ENCODE results near the gene OSBPL5.

OSBPL5 gene

DNA sequence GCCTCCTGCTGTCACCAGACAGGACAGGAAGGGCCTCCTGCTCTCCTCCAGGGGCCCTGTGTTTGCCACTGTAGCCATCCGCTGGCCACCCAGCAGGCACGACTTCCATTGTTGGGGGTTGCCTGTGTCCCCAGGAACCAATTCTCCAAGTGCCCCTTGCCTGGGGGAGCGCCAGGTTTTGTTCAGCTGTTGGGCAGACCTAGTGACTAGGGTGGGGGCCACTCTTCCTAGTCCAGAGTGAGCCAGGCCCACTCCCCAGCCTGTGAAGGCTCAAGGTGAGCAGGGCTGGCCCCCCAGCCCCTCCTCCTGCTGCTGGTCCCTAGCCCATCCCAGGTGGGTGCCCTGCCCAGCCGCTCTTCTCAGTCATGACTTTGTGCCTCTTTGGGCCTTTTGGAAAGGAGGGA is 30.9 kb downstream of the OSBPL5 start:
- Histone ChIP-seq H3K9ac (ENCODE audit: low read length in 5 of 5) (no peak overlapping the region), H3K9me3 (ENCODE audit: control insufficient read depth in 5 of 5, low read length in 5 of 5) (no peaks in the 10 kb centered on the region), H3K27me3 (ENCODE audit: control insufficient read depth in 5 of 5, insufficient read depth in 4 of 5, low read length in 5 of 5) (no peaks in the 10 kb centered on the region), H3K4me3 (ENCODE audit: low read depth in 1 of 5, low read length in 5 of 5) (no peak overlapping the region), H3K4me1 (ENCODE audit: control insufficient read depth in 5 of 5, insufficient read depth in 5 of 5, low read length in 5 of 5) (peaks cover 0 to 33% (median 13%) of the 10 kb centered on the region in 5 donors), H3K36me3 (ENCODE audit: control insufficient read depth in 5 of 5, insufficient read depth in 5 of 5, low read length in 5 of 5) (peaks cover 0 to 4% (median 0%) of the 10 kb centered on the region in 5 donors), H3K27ac (ENCODE audit: low read depth, low read length) (no peak overlapping the region)

DNA sequence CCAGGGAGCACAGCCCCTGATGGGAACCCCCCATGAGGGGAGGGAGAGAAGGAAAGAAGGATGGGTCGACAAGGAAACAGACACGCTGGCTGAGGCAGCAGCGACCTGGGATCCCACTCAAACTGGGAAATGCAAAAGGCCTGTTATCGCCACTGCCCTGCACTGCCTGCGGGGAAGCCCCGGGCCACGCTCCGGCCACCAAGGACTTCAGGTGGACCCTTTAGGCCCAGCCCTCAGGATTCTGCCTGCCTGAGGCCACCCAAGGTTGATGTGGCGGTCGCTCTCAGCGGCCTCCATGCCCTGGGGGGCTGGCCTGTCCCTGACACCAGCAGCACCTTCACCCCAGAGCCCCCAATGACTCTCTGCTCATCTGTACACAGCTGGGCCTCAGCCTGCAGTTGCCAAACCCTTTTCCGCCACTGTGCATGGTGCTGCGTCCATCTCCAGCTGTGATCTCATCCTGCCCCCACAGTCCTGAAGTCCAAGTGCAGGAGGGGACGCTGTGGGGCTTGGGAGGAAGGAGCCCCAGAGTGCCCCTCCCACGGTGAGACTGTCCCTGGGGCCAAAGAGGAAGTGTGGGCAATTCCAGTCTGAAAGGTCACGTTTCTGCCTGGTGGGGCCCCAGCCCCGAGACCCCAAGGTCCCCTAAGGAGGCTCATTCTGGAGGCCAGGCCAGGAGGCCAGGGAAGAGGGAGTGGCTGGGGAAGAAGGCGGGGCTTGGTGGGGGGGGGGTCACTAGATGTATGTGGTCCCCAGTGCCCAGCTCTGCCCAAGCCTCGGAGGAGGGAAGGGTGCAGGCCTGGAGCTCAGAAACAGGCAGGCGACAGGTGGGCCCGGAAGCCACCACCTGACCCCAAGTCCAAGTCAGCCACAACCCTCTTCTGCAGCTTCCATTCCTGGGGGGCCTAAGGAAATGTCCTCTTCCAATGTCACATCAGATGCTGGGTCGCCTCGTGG is 31.6 kb downstream of the OSBPL5 start:
- Histone ChIP-seq H3K4me3 (ENCODE audit: low read depth in 1 of 5, low read length in 5 of 5) (no peak overlapping the region), H3K27ac (ENCODE audit: low read depth, low read length) (no peak overlapping the region), H3K36me3 (ENCODE audit: control insufficient read depth in 5 of 5, insufficient read depth in 5 of 5, low read length in 5 of 5) (peaks cover 0 to 5% (median under 1%) of the 10 kb centered on the region in 5 donors), H3K9me3 (ENCODE audit: control insufficient read depth in 5 of 5, low read length in 5 of 5) (no peaks in the 10 kb centered on the region), H3K27me3 (ENCODE audit: control insufficient read depth in 5 of 5, insufficient read depth in 4 of 5, low read length in 5 of 5) (no peaks in the 10 kb centered on the region), H3K4me1 (ENCODE audit: control insufficient read depth in 5 of 5, insufficient read depth in 5 of 5, low read length in 5 of 5) (peaks cover 0 to 26% (median 6%) of the 10 kb centered on the region in 5 donors), H3K9ac (ENCODE audit: low read length in 5 of 5) (no peak overlapping the region)

DNA sequence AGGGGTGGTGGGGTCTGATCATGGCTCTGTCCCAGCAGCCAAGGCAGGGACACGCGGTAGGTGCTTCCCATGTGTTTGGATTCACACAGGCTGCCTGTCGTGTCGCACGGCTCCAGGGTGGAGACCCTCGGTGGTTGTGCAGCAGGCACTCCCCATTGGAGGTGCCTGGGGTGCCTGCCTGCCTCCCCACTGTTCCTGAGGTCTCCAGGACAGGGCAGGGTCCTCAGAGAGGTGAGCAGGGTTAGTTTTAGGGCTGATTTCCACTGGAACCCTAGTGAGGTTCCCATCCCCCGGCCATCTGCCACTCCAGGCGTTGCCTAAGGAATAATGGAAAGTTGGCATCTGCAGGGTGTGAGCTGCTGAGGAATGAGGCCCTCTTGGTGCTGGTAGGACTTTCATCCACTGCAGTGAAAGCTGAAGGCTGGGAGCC is 32.3 kb downstream of the OSBPL5 start:
- Histone ChIP-seq H3K27ac (ENCODE audit: low read depth, low read length) (no peak overlapping the region), H3K4me1 (ENCODE audit: control insufficient read depth in 5 of 5, insufficient read depth in 5 of 5, low read length in 5 of 5) (peaks cover 0 to 21% (median 4%) of the 10 kb centered on the region in 5 donors), H3K4me3 (ENCODE audit: low read depth in 1 of 5, low read length in 5 of 5) (no peak overlapping the region), H3K9me3 (ENCODE audit: control insufficient read depth in 5 of 5, low read length in 5 of 5) (no peaks in the 10 kb centered on the region), H3K36me3 (ENCODE audit: control insufficient read depth in 5 of 5, insufficient read depth in 5 of 5, low read length in 5 of 5) (peaks cover 0 to 12% (median 4%) of the 10 kb centered on the region in 5 donors), H3K27me3 (ENCODE audit: control insufficient read depth in 5 of 5, insufficient read depth in 4 of 5, low read length in 5 of 5) (no peaks in the 10 kb centered on the region), H3K9ac (ENCODE audit: low read length in 5 of 5) (no peak overlapping the region)

DNA sequence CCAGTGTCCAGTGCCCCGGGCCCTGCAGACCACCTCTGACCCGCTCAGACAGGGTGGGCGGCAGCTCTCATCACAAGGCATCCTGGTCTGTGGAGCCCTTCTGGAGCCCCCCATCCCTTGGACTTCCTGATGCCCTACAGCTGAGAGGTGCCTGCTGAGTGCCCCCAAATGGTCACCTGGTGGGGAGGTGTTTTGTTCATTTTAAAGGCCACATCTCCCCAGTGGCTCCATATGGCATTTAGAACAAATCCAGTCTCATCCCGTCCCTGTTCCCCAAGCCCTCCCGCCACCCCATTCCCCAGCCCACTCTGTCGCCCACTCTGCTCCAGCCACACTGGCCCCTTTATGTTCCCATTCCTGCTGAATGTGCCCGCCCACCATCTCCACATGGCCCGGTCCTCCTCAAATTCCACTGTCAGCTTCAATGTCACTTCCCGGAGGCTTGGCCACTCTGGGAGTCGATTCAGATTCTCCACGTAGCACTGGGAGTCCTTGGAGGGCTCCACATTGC is 32.8 kb downstream of the OSBPL5 start:
- H3K4me1 ChIP-seq (ENCODE audit: control insufficient read depth in 5 of 5, insufficient read depth in 5 of 5, low read length in 5 of 5) = peaks cover 0 to 25% (median 4%) of the 10 kb centered on the region in 5 donors

DNA sequence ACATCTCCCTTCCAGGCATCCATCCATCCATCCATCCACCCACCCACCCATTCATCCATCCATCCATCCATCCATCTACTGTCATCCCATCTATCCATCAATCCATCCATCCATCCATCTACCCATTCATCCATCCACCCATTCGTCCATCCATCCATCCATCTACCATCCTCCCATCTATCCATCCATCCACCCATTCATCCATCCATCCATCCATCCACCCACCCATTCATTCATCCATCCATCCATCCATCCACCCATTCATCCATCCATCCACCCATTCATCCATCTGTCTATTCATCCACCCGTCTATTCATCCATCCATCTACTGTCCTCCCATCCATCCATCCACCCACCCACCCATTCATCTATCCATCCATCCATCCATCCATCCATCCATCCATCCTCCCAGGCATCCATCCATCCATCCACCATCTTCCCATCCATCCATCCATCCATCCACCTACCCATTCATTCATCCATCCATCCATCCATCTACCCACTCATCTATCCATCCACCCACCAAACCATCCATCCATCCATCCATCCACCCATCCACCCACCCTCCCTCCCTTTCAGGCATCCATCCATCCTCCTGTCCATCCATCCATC is 33.7 kb downstream of the OSBPL5 start:
- peaks cover 2 to 34% (median 4%) of the 10 kb centered on the region in 5 donors for H3K4me1 ChIP-seq (ENCODE audit: control insufficient read depth in 5 of 5, insufficient read depth in 5 of 5, low read length in 5 of 5)

More for the DNA sequence above, 32.8 kb downstream of the OSBPL5 start:
- Histone ChIP-seq H3K4me3 (ENCODE audit: low read depth in 1 of 5, low read length in 5 of 5) (no peak overlapping the region), H3K27me3 (ENCODE audit: control insufficient read depth in 5 of 5, insufficient read depth in 4 of 5, low read length in 5 of 5) (no peaks in the 10 kb centered on the region), H3K9me3 (ENCODE audit: control insufficient read depth in 5 of 5, low read length in 5 of 5) (no peaks in the 10 kb centered on the region), H3K9ac (ENCODE audit: low read length in 5 of 5) (no peak overlapping the region), H3K36me3 (ENCODE audit: control insufficient read depth in 5 of 5, insufficient read depth in 5 of 5, low read length in 5 of 5) (peaks cover 0 to 12% (median 9%) of the 10 kb centered on the region in 5 donors), H3K27ac (ENCODE audit: low read depth, low read length) (no peak overlapping the region)

DNA sequence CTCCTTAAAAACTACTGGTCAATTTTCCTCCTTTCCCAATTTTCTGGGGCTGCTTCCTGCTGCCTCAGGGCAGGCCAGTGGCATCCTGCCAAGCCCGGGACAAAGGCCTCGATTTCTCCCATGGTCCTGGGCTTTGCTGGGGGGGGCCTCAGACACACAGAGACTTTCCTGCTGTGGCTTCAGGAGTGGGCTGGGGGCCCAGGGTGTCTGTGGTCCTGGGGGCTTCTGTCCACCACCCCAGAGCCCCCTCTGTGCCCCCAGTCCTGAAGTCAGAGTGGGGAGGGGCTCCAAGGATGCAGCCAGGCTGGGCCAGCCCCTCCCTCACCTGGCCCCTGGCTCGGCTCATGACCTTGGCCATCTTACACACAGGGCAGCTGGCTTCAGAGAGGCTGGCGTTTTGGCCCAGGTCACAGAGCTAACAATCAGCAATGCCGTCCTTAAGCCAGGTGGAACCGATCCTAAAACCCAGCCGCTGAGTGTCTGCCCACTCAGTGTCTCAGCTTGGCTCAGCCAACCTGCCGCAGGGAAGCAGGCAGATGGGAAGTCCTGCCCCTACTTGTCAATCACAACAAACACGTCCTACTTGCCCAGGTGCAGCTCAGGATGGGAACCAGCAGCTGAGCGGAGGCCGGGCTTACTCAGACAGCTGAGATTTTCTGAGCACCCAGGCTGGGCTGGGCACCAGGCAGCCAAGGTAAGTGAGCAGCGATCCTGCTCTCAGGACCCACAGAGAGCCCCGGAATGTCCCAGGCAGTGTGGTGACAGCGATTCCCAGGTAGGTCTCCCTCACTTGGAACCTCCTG is 34.6 kb downstream of the OSBPL5 start:
- peaks cover 2 to 32% (median 3%) of the 10 kb centered on the region in 5 donors for H3K4me1 ChIP-seq (ENCODE audit: control insufficient read depth in 5 of 5, insufficient read depth in 5 of 5, low read length in 5 of 5)
- H3K36me3 ChIP-seq (ENCODE audit: control insufficient read depth in 5 of 5, insufficient read depth in 5 of 5, low read length in 5 of 5) = peaks cover 0 to 23% (median 16%) of the 10 kb centered on the region in 5 donors
- H3K27ac ChIP-seq (ENCODE audit: low read depth, low read length) = no peak overlapping the region
- H3K27me3 ChIP-seq (ENCODE audit: control insufficient read depth in 5 of 5, insufficient read depth in 4 of 5, low read length in 5 of 5) = no peaks in the 10 kb centered on the region
- H3K9me3 ChIP-seq (ENCODE audit: control insufficient read depth in 5 of 5, low read length in 5 of 5) = no peaks in the 10 kb centered on the region
- no peak overlapping the region for H3K9ac ChIP-seq (ENCODE audit: low read length in 5 of 5)
- no peak overlapping the region for H3K4me3 ChIP-seq (ENCODE audit: low read depth in 1 of 5, low read length in 5 of 5)

More for the DNA sequence above, 33.7 kb downstream of the OSBPL5 start:
- no peaks in the 10 kb centered on the region for H3K9me3 ChIP-seq (ENCODE audit: control insufficient read depth in 5 of 5, low read length in 5 of 5)
- peaks cover 0 to 17% (median 10%) of the 10 kb centered on the region in 5 donors for H3K36me3 ChIP-seq (ENCODE audit: control insufficient read depth in 5 of 5, insufficient read depth in 5 of 5, low read length in 5 of 5)
- H3K27me3 ChIP-seq (ENCODE audit: control insufficient read depth in 5 of 5, insufficient read depth in 4 of 5, low read length in 5 of 5) = no peaks in the 10 kb centered on the region
- no peak overlapping the region for H3K9ac ChIP-seq (ENCODE audit: low read length in 5 of 5)
- H3K27ac ChIP-seq (ENCODE audit: low read depth, low read length) = no peak overlapping the region
- no peak overlapping the region for H3K4me3 ChIP-seq (ENCODE audit: low read depth in 1 of 5, low read length in 5 of 5)

DNA sequence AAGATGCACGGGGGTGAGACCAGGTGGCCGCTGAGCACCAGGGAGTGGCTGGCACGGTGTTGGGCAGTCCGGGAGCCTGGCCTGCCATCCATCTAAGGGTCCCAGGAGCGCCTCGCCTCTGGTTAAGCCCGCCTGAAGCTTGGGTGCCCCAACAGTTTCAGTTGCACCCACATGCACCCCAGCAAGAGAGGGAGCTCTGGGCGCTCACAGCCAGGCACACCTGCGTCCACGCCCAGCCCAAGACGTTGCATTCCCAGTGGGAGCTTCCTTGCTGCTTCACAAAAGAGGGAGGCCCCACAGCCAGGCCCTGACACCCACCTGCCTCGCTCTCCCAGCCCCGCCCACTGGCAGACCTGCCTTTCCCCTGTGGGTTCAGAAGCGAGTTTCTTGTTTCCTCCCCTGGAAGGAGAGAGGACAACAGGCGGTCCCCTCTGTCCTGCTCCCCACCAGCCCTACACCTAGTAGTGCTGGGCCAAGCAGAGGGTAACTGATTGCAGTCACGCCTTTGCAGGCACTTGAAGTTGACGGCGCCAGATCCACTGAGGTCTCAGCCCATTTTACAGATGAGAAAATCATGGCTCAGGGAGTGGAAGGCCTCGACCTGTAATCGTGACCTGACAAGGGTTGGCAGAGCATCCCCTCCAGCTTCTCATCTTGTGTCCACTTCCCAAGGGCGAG is 35.4 kb downstream of the OSBPL5 start:
- H3K27me3 ChIP-seq (ENCODE audit: control insufficient read depth in 5 of 5, insufficient read depth in 4 of 5, low read length in 5 of 5) = no peaks in the 10 kb centered on the region
- no peak overlapping the region for H3K27ac ChIP-seq (ENCODE audit: low read depth, low read length)
- no peaks in the 10 kb centered on the region for H3K9me3 ChIP-seq (ENCODE audit: control insufficient read depth in 5 of 5, low read length in 5 of 5)
- peaks cover 0 to 24% (median 16%) of the 10 kb centered on the region in 5 donors for H3K36me3 ChIP-seq (ENCODE audit: control insufficient read depth in 5 of 5, insufficient read depth in 5 of 5, low read length in 5 of 5)
- H3K4me1 ChIP-seq (ENCODE audit: control insufficient read depth in 5 of 5, insufficient read depth in 5 of 5, low read length in 5 of 5) = peaks cover 3 to 31% (median 4%) of the 10 kb centered on the region in 5 donors
- no peak overlapping the region for H3K9ac ChIP-seq (ENCODE audit: low read length in 5 of 5)
- H3K4me3 ChIP-seq (ENCODE audit: low read depth in 1 of 5, low read length in 5 of 5) = no peak overlapping the region

DNA sequence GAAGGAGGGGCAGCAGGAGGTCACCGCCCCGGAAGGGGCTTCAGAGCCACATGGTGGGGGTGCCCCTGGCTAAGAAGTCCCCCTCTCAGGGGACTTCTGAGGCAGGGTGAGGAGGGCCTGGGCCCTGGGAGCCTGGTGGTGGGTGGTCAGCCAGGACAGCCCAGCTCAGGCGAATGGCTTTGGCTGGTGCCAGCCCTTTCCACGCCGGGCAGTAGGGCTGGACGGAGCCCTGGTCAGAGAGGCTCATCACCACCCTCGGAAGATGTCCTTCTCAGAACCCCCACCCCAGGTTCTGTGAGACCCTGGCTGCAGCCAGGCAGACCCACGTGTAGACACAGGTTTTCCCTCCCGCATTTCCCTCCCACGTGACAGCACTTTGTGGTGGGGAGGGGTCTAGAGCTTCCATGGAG is 35.9 kb downstream of the OSBPL5 start:
- no peak overlapping the region for H3K27ac ChIP-seq (ENCODE audit: low read depth, low read length)
- peaks cover 0 to 29% (median 18%) of the 10 kb centered on the region in 5 donors for H3K36me3 ChIP-seq (ENCODE audit: control insufficient read depth in 5 of 5, insufficient read depth in 5 of 5, low read length in 5 of 5)
- H3K4me1 ChIP-seq (ENCODE audit: control insufficient read depth in 5 of 5, insufficient read depth in 5 of 5, low read length in 5 of 5) = peaks cover 8 to 36% (median 9%) of the 10 kb centered on the region in 5 donors
- no peak overlapping the region for H3K4me3 ChIP-seq (ENCODE audit: low read depth in 1 of 5, low read length in 5 of 5)
- no peaks in the 10 kb centered on the region for H3K9me3 ChIP-seq (ENCODE audit: control insufficient read depth in 5 of 5, low read length in 5 of 5)
- no peak overlapping the region for H3K9ac ChIP-seq (ENCODE audit: low read length in 5 of 5)
- H3K27me3 ChIP-seq (ENCODE audit: control insufficient read depth in 5 of 5, insufficient read depth in 4 of 5, low read length in 5 of 5) = no peaks in the 10 kb centered on the region

All from subcutaneous abdominal adipose tissue (tissue), 5 donors.